Peyer's patch (tissue), 4 donors: ENCODE data around the gene LIPG.

Source experiments
- CTCF ChIP-seq, 6 experiments: fragments of 450-650 bp in 4 of 6; fragments of 200-600 bp in 2 of 6; sonication (generic) in 1 of 6; IDR thresholded peaks; one replicate each; pipeline ENCODE4 v1.5.1; 2017 to 2019; ENCODE audit warnings: antibody characterized with exemption in 6 of 6, mild to moderate bottlenecking in 3 of 6, moderate library complexity in 1 of 6
- POLR2A ChIP-seq, 2 donors: fragments of 450-650 bp; IDR thresholded peaks; one replicate each; pipeline ENCODE4 v1.5.1; 2017; ENCODE audit warnings: antibody characterized with exemption in 2 of 2, mild to moderate bottlenecking in 2 of 2, moderate library complexity in 2 of 2

- no peak for TF ChIP-seq CTCF (IDR thresholded peaks at IDR 0.05)
- TF ChIP-seq POLR2A (IDR thresholded peaks at IDR 0.05): no peak
Observed at GRCh38 chr18:49519101-49519971, 42.5 kb upstream of the LIPG start.
